ENCODE measurements around the gene HUNK.

DNA sequence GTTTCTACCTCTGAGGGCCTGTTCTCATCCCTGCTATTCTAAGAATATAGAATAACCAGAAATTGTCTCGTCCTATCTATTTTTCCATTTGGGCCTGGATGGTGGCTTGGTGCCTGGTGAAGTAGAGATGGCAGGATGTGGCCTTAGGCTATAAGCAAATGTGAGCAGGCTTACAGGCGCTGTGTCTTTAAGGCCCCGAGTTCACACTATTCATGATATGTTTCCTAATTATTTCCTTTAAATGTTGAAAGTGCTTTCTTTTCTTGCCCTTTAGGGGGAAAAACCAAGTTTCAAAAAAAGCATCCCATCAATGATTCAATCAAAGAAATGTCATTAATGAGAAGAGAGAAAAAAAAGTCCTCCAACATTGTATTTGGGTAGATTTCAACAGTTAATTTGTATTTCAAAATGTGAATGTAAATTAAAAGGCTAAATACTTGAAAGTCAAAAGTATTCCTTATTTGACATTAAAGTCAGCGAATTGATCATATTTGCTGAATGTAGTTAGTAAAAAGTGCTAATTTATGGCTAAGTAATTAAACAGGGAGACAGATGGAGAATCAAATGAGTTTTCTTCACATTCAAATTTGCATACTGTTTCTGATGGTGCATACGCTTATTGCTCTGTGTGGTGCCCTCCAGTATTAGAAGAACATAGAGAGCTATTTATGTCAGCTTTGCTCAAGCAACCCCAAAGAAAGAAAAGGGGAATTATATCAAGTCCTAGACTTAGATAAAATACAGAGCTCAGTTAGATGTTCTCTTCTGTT is 34.0 kb upstream of the HUNK start:
- TF ChIP-seq, protein P1, sequence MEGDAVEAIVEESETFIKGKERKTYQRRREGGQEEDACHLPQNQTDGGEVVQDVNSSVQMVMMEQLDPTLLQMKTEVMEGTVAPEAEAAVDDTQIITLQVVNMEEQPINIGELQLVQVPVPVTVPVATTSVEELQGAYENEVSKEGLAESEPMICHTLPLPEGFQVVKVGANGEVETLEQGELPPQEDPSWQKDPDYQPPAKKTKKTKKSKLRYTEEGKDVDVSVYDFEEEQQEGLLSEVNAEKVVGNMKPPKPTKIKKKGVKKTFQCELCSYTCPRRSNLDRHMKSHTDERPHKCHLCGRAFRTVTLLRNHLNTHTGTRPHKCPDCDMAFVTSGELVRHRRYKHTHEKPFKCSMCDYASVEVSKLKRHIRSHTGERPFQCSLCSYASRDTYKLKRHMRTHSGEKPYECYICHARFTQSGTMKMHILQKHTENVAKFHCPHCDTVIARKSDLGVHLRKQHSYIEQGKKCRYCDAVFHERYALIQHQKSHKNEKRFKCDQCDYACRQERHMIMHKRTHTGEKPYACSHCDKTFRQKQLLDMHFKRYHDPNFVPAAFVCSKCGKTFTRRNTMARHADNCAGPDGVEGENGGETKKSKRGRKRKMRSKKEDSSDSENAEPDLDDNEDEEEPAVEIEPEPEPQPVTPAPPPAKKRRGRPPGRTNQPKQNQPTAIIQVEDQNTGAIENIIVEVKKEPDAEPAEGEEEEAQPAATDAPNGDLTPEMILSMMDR (conservative IDR thresholded peaks at IDR 0.05): no peak
- no peak for TF ChIP-seq EZH2 (IDR thresholded peaks at IDR 0.05; ENCODE audit: low read depth)

Measured in PC-9 (cell line).